GM10266 (cell line): ENCODE data around the gene PRKAA1.

Source experiments
- DNase-seq: peaks from one replicate; pipeline ENCODE4 v3.0.0; 2012; ENCODE audit errors: extremely low spot score
- TF ChIP-seq, protein P1 (sequence below): IDR thresholded peaks from 2 replicates; pipeline ENCODE4 v1.5.1; 2012; ENCODE audit warnings: mild to moderate bottlenecking, low read depth; ENCODE audit not compliant: control insufficient read depth, insufficient read depth; ENCODE audit errors: missing control alignments

PRKAA1 gene

DNA sequence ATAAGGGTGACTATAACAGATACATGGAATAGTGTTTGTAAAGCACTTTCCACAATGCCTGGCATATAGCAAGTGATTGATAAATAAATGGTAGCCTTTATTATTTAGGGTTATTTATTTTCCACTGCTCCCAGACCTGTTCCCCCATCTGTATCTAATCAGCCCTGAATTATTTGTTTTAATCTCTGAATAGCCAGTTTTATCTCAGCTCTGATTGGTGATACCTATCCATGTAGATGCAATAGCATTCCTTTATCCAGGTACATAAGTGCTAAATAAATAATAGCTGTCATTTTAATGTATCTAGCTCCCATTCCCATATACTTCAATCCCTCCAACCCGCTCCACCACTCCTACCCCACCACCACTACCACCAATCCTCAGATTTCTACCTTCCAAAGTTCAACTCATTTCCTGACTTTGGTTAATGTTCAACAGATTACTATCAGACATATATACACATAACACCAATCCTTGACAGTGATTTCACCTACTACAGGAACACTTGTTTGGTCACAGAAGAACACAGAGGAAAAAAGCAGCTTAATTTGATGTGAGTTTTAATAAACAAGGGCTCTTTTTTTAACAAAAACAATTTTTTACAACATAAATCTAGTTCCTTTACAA, 14.0 kb downstream of the PRKAA1 start:
- no peak for DNase-seq
- TF ChIP-seq, protein P1, sequence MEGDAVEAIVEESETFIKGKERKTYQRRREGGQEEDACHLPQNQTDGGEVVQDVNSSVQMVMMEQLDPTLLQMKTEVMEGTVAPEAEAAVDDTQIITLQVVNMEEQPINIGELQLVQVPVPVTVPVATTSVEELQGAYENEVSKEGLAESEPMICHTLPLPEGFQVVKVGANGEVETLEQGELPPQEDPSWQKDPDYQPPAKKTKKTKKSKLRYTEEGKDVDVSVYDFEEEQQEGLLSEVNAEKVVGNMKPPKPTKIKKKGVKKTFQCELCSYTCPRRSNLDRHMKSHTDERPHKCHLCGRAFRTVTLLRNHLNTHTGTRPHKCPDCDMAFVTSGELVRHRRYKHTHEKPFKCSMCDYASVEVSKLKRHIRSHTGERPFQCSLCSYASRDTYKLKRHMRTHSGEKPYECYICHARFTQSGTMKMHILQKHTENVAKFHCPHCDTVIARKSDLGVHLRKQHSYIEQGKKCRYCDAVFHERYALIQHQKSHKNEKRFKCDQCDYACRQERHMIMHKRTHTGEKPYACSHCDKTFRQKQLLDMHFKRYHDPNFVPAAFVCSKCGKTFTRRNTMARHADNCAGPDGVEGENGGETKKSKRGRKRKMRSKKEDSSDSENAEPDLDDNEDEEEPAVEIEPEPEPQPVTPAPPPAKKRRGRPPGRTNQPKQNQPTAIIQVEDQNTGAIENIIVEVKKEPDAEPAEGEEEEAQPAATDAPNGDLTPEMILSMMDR, result no peak

DNA sequence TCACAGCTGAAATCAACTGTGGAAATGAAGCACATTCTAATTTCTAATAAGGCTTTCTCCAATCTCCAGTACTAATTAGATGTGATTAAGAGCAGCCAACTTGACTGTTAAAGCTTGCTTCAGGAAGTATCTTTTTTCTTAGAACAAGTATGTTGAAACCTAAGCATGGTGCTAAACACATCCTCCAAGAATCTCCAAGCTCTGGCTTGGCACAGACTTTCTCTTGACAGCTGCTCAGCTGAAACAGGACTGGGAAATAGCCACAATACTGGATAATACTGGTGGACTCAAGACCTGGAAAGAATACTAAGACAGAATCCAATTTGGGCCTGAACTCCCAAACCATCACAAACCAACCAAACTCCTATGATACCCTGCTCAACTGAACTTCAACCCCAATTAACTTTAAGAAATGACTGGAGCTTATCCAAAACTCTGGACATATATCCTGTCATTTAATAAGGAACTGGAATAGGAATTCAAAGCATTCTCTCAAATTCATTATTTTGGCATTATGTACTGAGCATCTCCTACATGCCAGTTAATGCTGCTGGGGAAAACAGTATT, 16.2 kb downstream of the PRKAA1 start:
- DNase-seq, result no peak
- TF ChIP-seq, protein P1, result no peak

DNA sequence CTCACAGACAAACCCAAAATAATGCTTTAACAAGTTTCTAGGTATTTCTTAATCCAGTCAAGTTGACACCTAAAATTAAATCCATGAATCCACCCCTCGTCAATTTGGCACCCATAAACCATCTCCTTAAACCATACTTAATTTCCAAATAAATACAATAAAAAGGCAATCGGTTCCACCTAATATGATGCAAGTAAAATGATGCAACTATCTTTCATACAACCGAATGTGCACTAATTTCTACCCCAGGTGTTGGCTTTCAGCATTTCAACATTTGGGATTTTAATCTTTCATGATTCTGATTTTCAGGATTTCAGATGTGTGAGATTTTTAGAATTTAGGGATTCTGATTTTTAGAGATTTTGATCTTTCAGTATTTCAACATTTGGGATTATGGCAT, 17.3 kb downstream of the PRKAA1 start:
- TF ChIP-seq, protein P1, result no peak
- no peak for DNase-seq

DNA sequence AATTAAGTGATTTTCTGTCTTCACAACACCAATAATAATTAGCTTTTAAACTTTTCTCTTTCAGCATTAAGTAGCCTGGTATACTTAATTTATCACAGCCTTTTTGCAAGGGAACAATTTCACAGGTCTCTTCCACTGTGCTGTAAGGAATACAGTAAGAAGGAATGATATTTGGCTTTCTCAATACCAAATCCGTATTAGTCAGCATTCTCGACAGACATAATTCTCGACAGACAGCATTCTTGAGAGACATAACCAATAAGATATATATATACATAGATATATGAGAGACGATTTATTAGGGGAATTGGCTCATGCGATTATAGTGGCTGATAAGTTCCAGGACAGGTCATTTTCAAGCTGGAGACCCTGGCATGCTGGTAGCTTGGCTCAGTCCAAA, 18.0 kb downstream of the PRKAA1 start:
- no peak for DNase-seq
- TF ChIP-seq, protein P1, result no peak

DNA sequence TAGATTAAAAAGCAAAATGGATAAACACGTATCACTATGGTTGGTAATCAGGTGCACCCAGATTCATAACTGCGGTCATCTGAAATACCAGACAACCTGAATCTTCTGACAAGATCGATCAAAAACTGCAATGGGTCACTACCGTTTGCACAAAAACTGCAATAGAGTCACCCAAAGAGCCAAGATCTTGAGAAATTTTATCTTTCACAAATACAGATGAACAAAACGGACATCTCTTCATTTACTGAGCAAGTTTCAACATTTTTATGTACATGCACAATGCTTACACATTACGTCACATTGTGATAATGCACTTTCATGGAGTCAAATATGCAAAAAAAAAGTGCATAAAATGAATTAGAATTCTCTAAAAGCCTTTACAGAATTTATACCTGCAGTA, 18.6 kb downstream of the PRKAA1 start:
- TF ChIP-seq, protein P1, result no peak
- DNase-seq, result no peak

DNA sequence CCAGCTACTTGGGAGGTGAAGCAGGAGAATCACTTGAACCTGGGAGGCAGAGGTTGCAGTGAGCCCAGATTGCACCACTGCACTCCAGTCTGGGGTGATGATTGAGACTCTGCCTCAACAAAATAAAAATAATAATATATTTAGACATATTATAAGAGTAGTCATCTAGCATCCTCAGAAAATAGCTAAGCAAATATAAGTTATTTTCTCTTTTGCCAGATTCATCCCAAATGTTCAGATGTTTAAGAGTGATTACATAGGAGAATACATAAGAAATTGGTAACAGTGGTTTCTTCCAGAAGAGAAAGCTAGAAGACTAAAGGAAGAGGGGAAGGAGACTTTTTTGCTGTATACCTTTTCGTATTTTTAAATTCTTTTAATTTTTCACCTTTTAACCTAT, 20.0 kb downstream of the PRKAA1 start:
- TF ChIP-seq, protein P1, result no peak

DNA sequence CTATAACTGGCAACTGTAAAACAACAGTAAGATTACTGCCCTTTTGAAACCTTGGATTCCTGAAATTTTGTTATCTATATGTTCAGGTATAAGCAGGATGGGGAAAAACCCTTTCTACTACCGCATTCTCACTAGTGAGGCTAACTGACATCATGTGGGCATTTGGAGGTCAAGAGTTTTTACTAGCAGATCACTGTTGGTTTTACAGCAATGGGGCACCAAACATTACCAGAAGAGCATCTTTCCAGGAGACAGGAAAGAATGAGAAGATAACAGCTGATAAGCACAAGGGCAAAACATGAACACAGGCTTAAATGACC, 21.6 kb downstream of the PRKAA1 start:
- TF ChIP-seq, protein P1, result no peak
- DNase-seq, result no peak

More for the DNA sequence above, 20.0 kb downstream of the PRKAA1 start:
- no peak for DNase-seq
